Measurements from ENCODE around the gene ZNF148.

DNA sequence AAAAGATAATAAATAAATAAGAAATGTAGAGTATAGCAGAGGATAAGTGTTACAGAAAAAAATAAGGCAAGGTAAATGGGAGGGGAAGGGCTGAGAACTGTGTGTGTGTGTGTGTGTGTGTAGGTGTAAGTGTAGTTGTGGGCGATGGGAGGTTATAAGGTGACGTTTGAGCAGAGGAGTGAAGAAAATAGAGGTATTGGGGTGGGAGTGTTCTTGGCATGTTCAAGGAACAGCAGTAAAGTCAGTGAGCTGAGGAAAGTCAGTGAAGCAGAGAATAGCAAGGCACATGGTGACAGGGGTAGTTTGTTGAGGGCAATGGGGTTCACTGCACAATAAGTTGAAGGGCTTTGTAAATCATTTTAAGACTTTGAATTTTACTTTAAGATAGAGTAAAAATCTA, 30.9 kb upstream of the ZNF148 start:
- TF ChIP-seq POLR2A (IDR thresholded peaks at IDR 0.05; ENCODE audit: low read length) (no peak), GATA1 (IDR thresholded peaks at IDR 0.05; ENCODE audit: low read depth, low read length) (no peak)

Measured in erythroblast (primary cell).